ENCODE data around the gene TBC1D3K.
"Not testable (repeated sequence)": the region's sequence is repeated elsewhere in the genome, so short reads cannot be mapped to it uniquely, and the experiment has no call there.

The TBC1D3K gene

DNA sequence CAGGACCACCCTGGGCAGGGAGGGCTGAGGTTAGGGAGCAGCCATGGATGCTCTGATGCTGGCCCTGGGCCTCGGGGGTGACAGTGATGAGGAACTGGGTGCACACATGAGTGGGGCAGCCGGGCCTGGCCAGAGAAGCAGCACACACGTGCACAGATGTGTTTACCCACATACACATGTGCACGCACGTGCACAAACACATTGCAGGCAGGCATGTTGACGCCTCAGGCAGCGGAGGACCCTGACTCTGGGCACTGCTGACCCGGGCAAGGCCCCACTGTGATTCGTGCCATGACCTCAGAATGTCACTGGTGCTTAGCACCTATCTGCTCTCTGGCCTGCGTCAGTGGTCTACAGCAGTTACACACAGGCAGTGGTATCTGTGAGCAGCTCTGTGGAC is at the start of gene TBC1D3K:
TSS of gene TBC1D3K (plus strand) at position 301 of the 400 bp plus-strand sequence. CDS start 1,585 bp downstream, outside the sequence.
- DNase-seq, result not testable (repeated sequence)

DNA sequence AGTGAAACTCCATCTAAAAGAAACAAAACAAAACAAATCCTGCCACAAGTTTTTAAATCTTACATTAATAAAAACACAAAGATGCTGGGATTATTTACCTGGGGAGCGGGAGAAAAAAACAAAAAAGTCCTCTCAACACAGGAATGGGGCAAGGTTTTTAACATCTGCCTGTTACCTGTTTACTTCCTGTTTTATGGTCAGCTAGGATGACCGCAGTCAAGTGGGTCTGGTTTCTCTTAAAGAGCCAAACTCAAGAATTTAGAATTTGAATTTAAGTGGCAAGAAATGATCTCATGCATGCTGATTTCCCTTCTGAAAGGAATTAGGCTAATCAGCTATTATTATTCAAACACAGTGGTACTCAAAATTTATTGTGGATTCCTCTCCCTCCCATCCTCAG is 39.7 kb upstream of the TBC1D3K start:
- DNase-seq, result no peak

GRCh38 chr17:37885136-37885535 is 39.1 kb upstream of the TBC1D3K start:
- no peak for DNase-seq

DNA sequence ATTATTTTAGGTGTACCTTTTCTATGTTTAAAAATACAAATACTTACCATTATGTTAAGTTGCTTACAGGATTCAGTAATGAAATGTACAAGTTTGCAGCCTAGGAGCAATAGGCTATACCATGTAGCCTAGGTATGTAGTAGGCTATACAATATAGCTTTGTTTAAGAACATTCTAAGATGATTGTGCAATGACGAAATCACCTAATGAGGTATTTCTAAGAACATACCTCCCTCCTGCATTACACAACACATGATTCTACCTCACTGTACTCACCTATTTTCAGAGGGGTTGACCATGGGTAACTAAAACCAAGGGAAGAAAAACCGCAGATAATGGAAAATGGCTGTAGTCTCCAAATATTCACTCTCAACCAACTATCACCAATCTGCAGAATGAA is 35.3 kb upstream of the TBC1D3K start:
- no peak for DNase-seq

DNA sequence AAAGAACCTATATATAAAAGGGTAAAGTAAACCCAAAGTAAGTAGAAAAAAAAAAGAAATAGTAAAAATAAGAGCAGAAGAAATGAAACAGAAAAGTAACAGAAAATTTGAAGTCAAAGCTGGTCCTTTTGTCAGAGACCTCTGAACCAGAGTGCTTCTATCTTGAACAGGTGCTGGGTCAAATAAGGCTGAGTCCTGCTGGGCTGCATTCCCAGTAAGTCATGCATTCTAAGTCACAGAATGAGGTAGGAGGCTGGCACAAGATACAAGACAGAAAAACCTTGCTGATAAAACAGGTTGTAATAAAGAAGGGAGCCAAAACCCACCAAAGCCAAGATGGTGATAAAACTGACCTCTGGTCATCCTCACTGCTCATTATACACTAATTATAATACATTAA is 27.3 kb upstream of the TBC1D3K start:
- not testable (repeated sequence) for DNase-seq

All from KG1 (cell line).